ENCODE results near the gene DCAF8L2. TPM values are rescaled to one million over a fixed set of nuclear protein-coding genes. Genes with fewer than 3 reads are reported as not detected.

The DCAF8L2 gene
- total and polyA plus RNA-seq, 8 donors, result not detected

GRCh38 chrX:27796640-27797257, 206.6 kb downstream of the DCAF8L2 start:
- no peak for DNase-seq
- Histone ChIP-seq H3K4me1 (no peaks in the 10 kb centered on the region), H3K4me3 (no peak overlapping the region), H3K27ac (no peak overlapping the region), H3K36me3 (no peaks in the 10 kb centered on the region), H3K9me3 (no peaks in the 10 kb centered on the region), H3K27me3 (no peaks in the 10 kb centered on the region)
- TF ChIP-seq POLR2AphosphoS5 (IDR thresholded peaks at IDR 0.05) (no peak), EP300 (IDR thresholded peaks at IDR 0.05) (no peak), POLR2A (IDR thresholded peaks at IDR 0.05) (no peak)
- TF ChIP-seq, protein P1, sequence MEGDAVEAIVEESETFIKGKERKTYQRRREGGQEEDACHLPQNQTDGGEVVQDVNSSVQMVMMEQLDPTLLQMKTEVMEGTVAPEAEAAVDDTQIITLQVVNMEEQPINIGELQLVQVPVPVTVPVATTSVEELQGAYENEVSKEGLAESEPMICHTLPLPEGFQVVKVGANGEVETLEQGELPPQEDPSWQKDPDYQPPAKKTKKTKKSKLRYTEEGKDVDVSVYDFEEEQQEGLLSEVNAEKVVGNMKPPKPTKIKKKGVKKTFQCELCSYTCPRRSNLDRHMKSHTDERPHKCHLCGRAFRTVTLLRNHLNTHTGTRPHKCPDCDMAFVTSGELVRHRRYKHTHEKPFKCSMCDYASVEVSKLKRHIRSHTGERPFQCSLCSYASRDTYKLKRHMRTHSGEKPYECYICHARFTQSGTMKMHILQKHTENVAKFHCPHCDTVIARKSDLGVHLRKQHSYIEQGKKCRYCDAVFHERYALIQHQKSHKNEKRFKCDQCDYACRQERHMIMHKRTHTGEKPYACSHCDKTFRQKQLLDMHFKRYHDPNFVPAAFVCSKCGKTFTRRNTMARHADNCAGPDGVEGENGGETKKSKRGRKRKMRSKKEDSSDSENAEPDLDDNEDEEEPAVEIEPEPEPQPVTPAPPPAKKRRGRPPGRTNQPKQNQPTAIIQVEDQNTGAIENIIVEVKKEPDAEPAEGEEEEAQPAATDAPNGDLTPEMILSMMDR (IDR thresholded peaks at IDR 0.05), result no peak
- intact Hi-C loops (cut with DNase I; ENCODE audit: low total_unique reads), result no loop called here
- WGBS, 5 donors, result 23 to 49% (median 40%) methylated on average over 6 of the region's 6 CpGs

DNA sequence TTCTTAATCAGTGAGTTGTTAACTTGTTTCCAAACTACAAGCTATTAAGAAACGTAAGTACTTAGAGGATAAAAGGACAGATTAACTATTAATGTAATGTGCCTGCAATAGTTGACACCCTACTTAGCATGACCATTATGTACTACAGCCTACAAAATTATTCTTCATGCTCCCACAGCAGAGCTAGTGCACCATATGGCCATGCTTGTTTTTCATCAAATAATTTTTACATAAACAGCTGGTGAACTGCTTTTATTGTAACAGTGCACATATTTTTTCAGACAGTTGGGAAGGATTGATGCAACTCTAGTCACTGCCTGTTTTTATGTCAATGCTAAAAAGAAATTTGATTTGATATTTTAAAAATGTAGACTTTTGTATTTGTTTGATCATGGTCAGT, 207.4 kb downstream of the DCAF8L2 start:
- 37 to 53% (median 46%) methylated on average over 1 of the region's 1 CpG for WGBS, 5 donors
- DNase-seq, result no peak
- Histone ChIP-seq H3K4me3 (no peak overlapping the region), H3K9me3 (no peaks in the 10 kb centered on the region), H3K4me1 (no peaks in the 10 kb centered on the region), H3K36me3 (no peaks in the 10 kb centered on the region), H3K27ac (no peak overlapping the region), H3K27me3 (no peaks in the 10 kb centered on the region)
- TF ChIP-seq, protein P1 (IDR thresholded peaks at IDR 0.05), result no peak
- TF ChIP-seq POLR2A (IDR thresholded peaks at IDR 0.05) (no peak), POLR2AphosphoS5 (IDR thresholded peaks at IDR 0.05) (no peak), EP300 (IDR thresholded peaks at IDR 0.05) (no peak)
- intact Hi-C loops (cut with DNase I; ENCODE audit: low total_unique reads), result no loop called here

Other genes with a start within 250 kb of the DCAF8L2 start
- not detected for gene PPP4R3C, start 127.0 kb upstream of the DCAF8L2 start, total RNA-seq
- gene PPP4R3C, start 127.0 kb upstream of the DCAF8L2 start, polyA plus RNA-seq, result not detected
- gene MAGEB10, start 217.6 kb downstream of the DCAF8L2 start, total RNA-seq, result not detected
- not detected for gene MAGEB10, start 217.6 kb downstream of the DCAF8L2 start, polyA plus RNA-seq